ELF-1 (cell line): ENCODE results near the gene MOB3A.

Experiments
- DNase-seq: peaks from one replicate; pipeline ENCODE4 v3.0.0-alpha.2; 2016; ENCODE audit warnings: low read depth, low spot score

The MOB3A gene

GRCh38 chr19:2123682-2124387 is 27.7 kb upstream of the MOB3A start:
- peak; percentile 60 for DNase-seq

DNA sequence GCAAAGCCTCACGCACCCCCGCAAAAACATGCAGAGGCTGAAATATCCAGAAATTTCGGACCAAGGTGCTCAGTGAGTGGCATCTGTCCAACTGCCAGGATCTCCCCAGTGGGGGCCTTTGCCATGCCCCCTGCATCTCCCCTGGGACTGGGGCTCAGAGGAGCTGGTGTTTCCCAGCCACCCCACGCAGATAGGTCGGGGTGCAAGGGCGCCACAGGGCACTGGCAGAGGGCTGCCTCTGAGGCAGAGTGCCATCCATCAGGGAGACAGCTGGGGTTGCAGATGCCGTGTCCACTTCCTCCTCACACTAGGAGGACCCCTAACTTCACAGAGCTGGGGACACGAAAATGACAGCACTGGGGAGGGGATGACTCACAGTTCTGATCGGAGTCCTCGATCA is 26.9 kb upstream of the MOB3A start:
- DNase-seq: no peak

- DNase-seq: no peak
Observed at GRCh38 chr19:2122251-2122650, 26.1 kb upstream of the MOB3A start.

DNA sequence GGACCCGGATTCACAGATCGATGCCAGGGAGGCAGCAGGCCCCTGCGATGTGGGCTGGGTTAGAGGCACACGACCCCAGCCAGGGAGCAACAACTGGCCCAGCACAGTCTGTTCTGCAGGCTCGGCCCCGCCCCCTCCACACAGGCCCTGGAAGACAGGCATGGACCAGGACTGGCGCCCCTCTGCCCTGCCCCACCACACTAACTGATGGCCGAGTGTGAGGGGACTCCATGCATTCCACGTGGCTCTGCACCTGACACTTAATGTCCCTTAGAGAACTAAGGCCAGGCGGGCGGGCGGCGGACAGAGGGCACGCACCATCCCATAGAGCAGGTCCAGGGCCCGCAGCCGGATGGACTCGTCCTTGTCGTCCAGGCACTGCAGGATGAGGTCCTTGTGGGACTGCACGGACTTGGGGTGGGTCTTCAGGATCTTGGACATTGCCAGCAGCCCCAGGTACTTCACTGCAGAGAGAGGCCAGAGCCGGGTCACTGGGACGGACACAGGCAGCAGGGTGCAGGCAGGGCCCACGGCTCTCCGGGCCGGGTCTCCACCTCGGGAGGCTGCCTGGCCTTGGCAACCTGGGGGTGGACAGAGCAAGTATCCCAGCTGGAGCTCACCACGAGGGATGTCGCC is 25.4 kb upstream of the MOB3A start:
- DNase-seq: no peak

DNA sequence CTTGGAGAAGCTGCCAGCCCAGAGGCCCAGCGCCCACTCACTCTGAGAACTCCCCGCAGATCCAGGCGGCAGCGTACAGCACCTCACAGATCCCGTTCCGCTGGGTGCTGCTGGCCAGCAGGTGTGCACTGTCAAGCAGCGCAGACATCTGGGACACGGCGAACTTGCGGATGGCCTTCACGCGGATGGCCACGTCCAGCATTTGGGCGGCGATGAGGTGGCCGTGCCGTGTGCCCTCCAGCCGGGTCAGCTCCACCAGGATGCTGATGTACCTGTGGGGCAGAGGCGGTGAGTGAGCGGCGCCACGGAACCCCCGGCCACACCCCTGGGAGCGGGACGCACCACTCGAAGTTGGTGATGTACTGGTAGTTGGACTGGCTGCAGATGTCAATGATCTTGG is 24.7 kb upstream of the MOB3A start:
- DNase-seq: no peak

- DNase-seq: no peak
Observed at GRCh38 chr19:2119921-2120785, 24.0 kb upstream of the MOB3A start.

GRCh38 chr19:2118438-2118837 is 22.3 kb upstream of the MOB3A start:
- no peak for DNase-seq

- DNase-seq: no peak
Observed at GRCh38 chr19:2117215-2117960, 21.3 kb upstream of the MOB3A start.

DNA sequence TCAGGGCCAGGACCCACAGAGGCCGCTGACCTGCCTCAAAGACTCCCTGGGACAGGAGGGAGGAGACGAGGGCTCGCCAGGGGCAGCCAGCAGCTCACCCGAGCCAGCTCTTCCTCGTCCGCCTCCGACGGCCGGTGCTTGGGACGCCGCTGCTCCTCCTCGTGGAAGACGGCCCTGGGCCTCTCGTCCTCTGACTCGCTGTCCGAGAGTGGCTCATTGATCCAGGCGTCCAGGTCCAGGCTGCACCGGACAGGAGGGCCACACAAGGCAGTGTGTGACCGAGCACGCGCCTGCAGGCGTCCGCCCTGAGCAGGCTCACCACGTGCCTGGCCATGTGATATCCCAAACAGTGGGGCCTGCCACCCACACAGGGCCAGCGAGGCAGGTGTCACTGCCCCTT is 20.4 kb upstream of the MOB3A start:
- no peak for DNase-seq

- no peak for DNase-seq
Observed at GRCh38 chr19:2115911-2116426, 19.8 kb upstream of the MOB3A start.

GRCh38 chr19:2115324-2115723 is 19.2 kb upstream of the MOB3A start:
- DNase-seq: no peak

GRCh38 chr19:2114821-2115220 is 18.7 kb upstream of the MOB3A start:
- no peak for DNase-seq

DNA sequence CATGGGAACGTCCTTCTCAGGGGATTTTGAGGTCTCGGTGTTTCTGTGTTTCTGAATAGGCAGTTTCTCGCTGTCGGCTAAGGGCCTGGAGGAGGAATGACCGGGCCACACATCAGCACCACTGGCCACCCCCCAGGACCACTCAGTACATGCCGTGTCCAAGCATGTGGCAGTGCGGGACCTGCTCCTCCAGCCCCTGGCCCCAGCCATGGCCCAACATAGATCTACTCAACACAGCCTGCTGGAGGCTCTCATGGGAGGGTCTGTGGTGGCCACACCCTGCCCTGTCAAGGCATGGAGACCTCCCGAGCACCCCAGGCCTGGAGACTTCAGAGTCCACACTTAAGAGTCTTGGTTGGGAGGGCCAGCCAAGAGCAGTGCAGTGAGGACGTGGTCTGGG is 18.1 kb upstream of the MOB3A start:
- no peak for DNase-seq

GRCh38 chr19:2113439-2114211 is 17.5 kb upstream of the MOB3A start:
- DNase-seq: no peak

DNA sequence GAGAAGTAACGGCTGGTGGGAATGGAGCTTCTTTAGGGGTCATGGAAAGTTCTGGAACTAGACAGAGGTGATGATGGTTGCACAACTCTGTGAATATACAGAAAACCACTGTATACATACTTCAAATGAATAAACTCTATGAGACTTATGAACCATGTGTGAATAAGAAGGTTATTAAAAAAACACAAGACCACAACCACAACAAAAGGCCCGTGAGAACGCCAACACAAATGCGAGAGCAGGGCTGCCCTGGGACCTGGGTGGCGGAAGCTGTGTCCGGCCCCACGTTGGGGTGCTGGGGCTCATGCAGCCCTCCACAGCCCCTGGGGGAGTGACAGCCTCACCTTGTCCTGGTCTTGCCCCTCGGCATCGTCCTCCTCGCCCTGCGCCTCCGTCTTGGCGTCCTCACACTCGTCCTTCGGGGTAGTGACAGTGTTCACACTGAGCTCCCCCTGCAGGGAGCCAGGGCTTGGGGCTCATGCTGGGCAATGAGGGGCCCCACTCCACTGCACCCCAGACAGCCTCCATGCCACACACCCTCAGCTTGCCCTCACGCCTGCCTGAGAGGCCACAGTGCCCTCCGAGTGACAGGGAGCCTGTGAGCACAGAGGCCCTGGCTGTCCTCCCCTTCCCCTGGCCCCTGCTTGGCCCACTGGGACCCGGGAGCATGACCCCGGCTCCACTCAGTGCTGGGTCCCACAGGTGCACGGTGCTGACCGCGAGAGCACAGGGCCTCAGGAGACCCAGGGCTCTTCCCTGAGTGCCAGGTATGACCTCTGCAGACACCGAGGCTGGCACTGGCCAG is 16.6 kb upstream of the MOB3A start:
- DNase-seq: no peak

DNA sequence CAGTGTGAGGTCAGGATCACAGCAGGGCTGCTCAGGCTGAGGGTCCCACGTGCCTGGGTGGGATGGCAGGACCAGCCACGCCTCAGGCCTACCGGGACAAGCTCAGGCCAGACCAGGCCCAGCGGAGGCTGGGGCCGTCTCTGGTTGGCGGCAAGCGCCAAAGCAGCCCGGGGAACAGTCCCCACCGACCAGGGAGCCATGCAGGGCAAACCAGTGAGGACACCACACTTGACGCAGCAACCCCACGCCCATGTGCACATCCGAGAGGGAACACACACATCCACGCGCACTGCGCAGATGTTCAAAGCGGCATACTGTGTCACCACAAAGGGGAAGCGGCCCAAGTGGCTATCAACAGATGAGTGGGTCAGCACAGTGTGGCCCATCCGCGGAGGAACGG is 15.8 kb upstream of the MOB3A start:
- no peak for DNase-seq

GRCh38 chr19:2111425-2111824 is 15.3 kb upstream of the MOB3A start:
- no peak for DNase-seq

- DNase-seq: no peak
Observed at GRCh38 chr19:2110822-2111221, 14.7 kb upstream of the MOB3A start.

DNA sequence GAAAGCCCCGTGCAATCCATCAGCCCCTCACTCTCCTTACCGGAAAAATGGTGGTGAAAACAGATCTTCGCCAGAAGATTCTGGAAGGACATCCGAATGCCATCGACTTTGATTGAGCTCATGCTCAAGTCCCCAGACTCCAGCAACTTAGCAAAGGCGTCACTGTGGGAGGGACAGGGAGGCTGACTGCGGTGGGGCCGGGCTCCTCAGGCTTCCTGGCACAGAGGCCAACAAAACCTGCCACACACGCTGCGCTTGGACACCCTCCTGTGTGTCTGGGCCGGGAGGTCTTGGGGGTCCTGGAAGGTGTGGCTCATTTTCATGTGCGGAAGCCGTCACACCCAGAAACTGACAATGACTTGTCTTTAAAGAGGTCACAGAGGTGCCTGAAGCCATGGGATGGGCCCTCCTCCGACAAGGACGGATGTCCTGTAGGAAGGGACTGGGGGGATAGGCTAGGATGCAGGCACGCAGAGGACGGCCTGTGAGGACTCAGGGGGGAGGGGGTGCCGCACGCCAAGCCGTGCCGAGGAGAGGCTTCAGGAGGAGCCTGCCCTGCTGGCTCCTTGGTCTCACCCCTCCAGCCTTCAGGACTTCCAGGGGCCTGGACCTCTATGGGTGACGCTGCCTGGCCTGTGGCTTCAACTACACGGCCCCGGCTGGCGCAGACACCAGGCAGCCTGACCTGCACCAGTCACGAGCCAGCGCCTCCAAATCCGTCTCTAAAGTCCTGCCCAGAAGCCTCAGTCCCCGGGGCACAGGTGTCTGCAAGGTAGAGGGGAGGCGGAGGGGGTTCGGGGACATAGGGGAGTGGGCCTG is 13.1 kb upstream of the MOB3A start:
- DNase-seq: no peak
